ENCODE measurements around the gene PXDN. TPM values are rescaled to one million over a fixed set of nuclear protein-coding genes. Genes with fewer than 3 reads are reported as not detected.
A peak's percentile ranks its signal among the peaks of the same experiment; 100 is the strongest.
"Not testable (repeated sequence)": the region's sequence is repeated elsewhere in the genome, so short reads cannot be mapped to it uniquely, and the experiment has no call there.

The PXDN gene
- total RNA-seq, 1 donor from 2014 or later: 36.3 TPM

GRCh38 chr2:1729242-1729641 lies 15.1 kb downstream of the PXDN start:
- Histone ChIP-seq H3K4me1 (peaks cover 41% of the 10 kb centered on the region), H3K36me3 (no peaks in the 10 kb centered on the region), H3K4me3 (no peak overlapping the region), H3K27ac (peak overlapping the region; percentile 66), H3K27me3 (ENCODE audit: low read depth) (no peaks in the 10 kb centered on the region), H3K9me3 (no peaks in the 10 kb centered on the region)
- DNase-seq (no peak), ATAC-seq (no peak)
- intact Hi-C loops (cut with DNase I): no loop called here
- no peak for TF ChIP-seq CTCF (IDR thresholded peaks at IDR 0.05)

GRCh38 chr2:1728821-1729220 lies 15.5 kb downstream of the PXDN start:
- H3K27ac ChIP-seq: peak overlapping the region; percentile 66
- peaks cover 41% of the 10 kb centered on the region for H3K4me1 ChIP-seq
- peak; percentile 68 for DNase-seq
- peak overlapping the region; percentile 22 for H3K4me3 ChIP-seq
- TF ChIP-seq CTCF (IDR thresholded peaks at IDR 0.05): no peak
- H3K9me3 ChIP-seq: no peaks in the 10 kb centered on the region
- H3K27me3 ChIP-seq (ENCODE audit: low read depth): no peaks in the 10 kb centered on the region
- no peaks in the 10 kb centered on the region for H3K36me3 ChIP-seq
- ATAC-seq: peak; percentile 67 to 90
- intact Hi-C loops (cut with DNase I): no loop called here

- Histone ChIP-seq H3K4me3 (peak overlapping the region; percentile 22), H3K4me1 (peaks cover 41% of the 10 kb centered on the region), H3K27ac (peak overlapping the region; percentile 66), H3K36me3 (no peaks in the 10 kb centered on the region), H3K27me3 (ENCODE audit: low read depth) (no peaks in the 10 kb centered on the region), H3K9me3 (no peaks in the 10 kb centered on the region)
- DNase-seq (no peak), ATAC-seq (peak in 1 of 2 donors; percentile 45)
- TF ChIP-seq CTCF (IDR thresholded peaks at IDR 0.05): no peak
- intact Hi-C loops (cut with DNase I): no loop called here
Observed at GRCh38 chr2:1727796-1728474, 16.4 kb downstream of the PXDN start.

GRCh38 chr2:1727101-1727771 lies 17.1 kb downstream of the PXDN start:
- intact Hi-C loops (cut with DNase I): no loop called here
- H3K9me3 ChIP-seq: no peaks in the 10 kb centered on the region
- no peak for DNase-seq
- H3K4me3 ChIP-seq: no peak overlapping the region
- no peak overlapping the region for H3K27ac ChIP-seq
- peaks cover 41% of the 10 kb centered on the region for H3K4me1 ChIP-seq
- no peaks in the 10 kb centered on the region for H3K27me3 ChIP-seq (ENCODE audit: low read depth)
- no peak for TF ChIP-seq CTCF (IDR thresholded peaks at IDR 0.05)
- H3K36me3 ChIP-seq: no peaks in the 10 kb centered on the region
- ATAC-seq: no peak

GRCh38 chr2:1726558-1726957 lies 17.8 kb downstream of the PXDN start:
- Histone ChIP-seq H3K9me3 (no peaks in the 10 kb centered on the region), H3K27me3 (ENCODE audit: low read depth) (no peaks in the 10 kb centered on the region), H3K27ac (no peak overlapping the region), H3K4me1 (peaks cover 44% of the 10 kb centered on the region), H3K36me3 (no peaks in the 10 kb centered on the region), H3K4me3 (no peak overlapping the region)
- TF ChIP-seq CTCF (IDR thresholded peaks at IDR 0.05): no peak
- no peak for DNase-seq
- ATAC-seq: no peak
- intact Hi-C loops (cut with DNase I): no loop called here

GRCh38 chr2:1724351-1724750 lies 20.0 kb downstream of the PXDN start:
- H3K36me3 ChIP-seq; intact Hi-C loops (cut with DNase I); DNase-seq; H3K27me3 ChIP-seq (ENCODE audit: low read depth); ATAC-seq; H3K4me3 ChIP-seq; H3K9me3 ChIP-seq; H3K27ac ChIP-seq: not testable (repeated sequence)
- peaks cover 32% of the 10 kb centered on the region for H3K4me1 ChIP-seq

Measured in lower lobe of right lung (tissue), 2 donors.